B cell (primary cell): ENCODE data around the gene PHF8. TPM values are rescaled to one million over a fixed set of nuclear protein-coding genes. Genes with fewer than 3 reads are reported as not detected.

ENCODE experiments used
- ATAC-seq: fragments of 200-7000 bp; cut with Tn5 transposase; one replicate; pipeline ENCODE4 v1.10.0; 2021; ENCODE audit warnings: low read depth, mild to moderate bottlenecking, moderate number of reproducible peaks, moderate library complexity
- CTCF ChIA-PET: fragments of 350-600 bp; sonication (Branson Sonifier 250); formaldehyde crosslinking; loops from one replicate; lab custom pipeline; 2021; ENCODE audit warnings: antibody characterized with exemption, inconsistent platforms; lab: Charles Lee
- POLR2A ChIA-PET: fragments of 350-600 bp; sonication (Branson Sonifier 250); formaldehyde crosslinking; loops from one replicate; lab custom pipeline; 2021; ENCODE audit warnings: antibody characterized with exemption; lab: Charles Lee
- DNase-seq: peaks from one replicate; pipeline ENCODE4 v3.0.0; 2013
- H2AFZ ChIP-seq: 2 replicates; pipeline ENCODE4 v1.6.1; 2012; ENCODE audit warnings: mild to moderate bottlenecking, low read depth, low read length; ENCODE audit not compliant: insufficient read depth, poor library complexity, severe bottlenecking
- H3K27ac ChIP-seq, 2 donors: 1 replicate in 1 of 2; 2 replicates in 1 of 2; pipeline ENCODE4 v1.5.1; 2012 to 2013; ENCODE audit warnings: low read length in 2 of 2, mild to moderate bottlenecking in 2 of 2, moderate library complexity in 1 of 2
- H3K27me3 ChIP-seq, 4 experiments: fragments of 200-600 bp in 1 of 4; sonication (generic) in 1 of 4; replicated peaks in 1 of 4; 1 replicate in 2 of 4; 2 replicates in 2 of 4; pipeline versions ENCODE4 v1.6.1 to v1.7.0; 2013 to 2016; ENCODE audit warnings: low read length in 3 of 4, mild to moderate bottlenecking in 2 of 4, mixed read lengths in 1 of 4, moderate library complexity in 1 of 4; ENCODE audit not compliant: insufficient read depth in 4 of 4, control insufficient read depth in 3 of 4; ENCODE audit errors: control extremely low read depth in 1 of 4
- H3K36me3 ChIP-seq, 2 experiments: replicated peaks in 1 of 2; 1 replicate in 1 of 2; 2 replicates in 1 of 2; pipeline versions ENCODE4 v1.6.1 to v1.7.1; 2013; ENCODE audit warnings: low read length in 1 of 2; ENCODE audit not compliant: insufficient read depth in 2 of 2, control insufficient read depth in 1 of 2; ENCODE audit errors: control extremely low read depth in 1 of 2, extremely low read depth in 1 of 2
- H3K4me1 ChIP-seq, 2 donors: fragments of 200-600 bp in 1 of 2; sonication (generic) in 1 of 2; 1 replicate in 1 of 2; 2 replicates in 1 of 2; pipeline versions ENCODE4 v1.5.1 to v1.6.1; 2013 to 2017; ENCODE audit warnings: low read length in 2 of 2; ENCODE audit not compliant: control insufficient read depth in 2 of 2, insufficient read depth in 2 of 2
- H3K4me2 ChIP-seq: replicated peaks from 2 replicates; pipeline ENCODE3; 2012; ENCODE audit warnings: mild to moderate bottlenecking, low read depth, low read length; ENCODE audit not compliant: poor library complexity, severe bottlenecking
- H3K4me3 ChIP-seq, 5 experiments: fragments of 200-600 bp in 1 of 5; sonication (generic) in 1 of 5; 1 replicate in 3 of 5; 2 replicates in 2 of 5; pipeline versions ENCODE4 v1.5.1 to v1.7.0; 2011 to 2016; ENCODE audit warnings: low read length in 4 of 5, mild to moderate bottlenecking in 4 of 5, low read depth in 2 of 5, control low read depth in 1 of 5, moderate library complexity in 1 of 5; ENCODE audit not compliant: insufficient read depth in 1 of 5; ENCODE audit errors: control extremely low read depth in 1 of 5, extremely low read depth in 1 of 5
- H3K79me2 ChIP-seq: fragments of 200-600 bp; sonication (generic); one replicate; pipeline ENCODE4 v1.6.0; 2016; ENCODE audit warnings: low read length; ENCODE audit not compliant: control insufficient read depth, insufficient read depth
- H3K9ac ChIP-seq: fragments of 200-600 bp; sonication (generic); 2 replicates; pipeline ENCODE4 v1.6.1; 2017; ENCODE audit warnings: mild to moderate bottlenecking, low read length, moderate library complexity
- H3K9me3 ChIP-seq, 3 donors: one replicate each; pipeline versions ENCODE4 v1.6.1 to v1.7.1; 2013; ENCODE audit warnings: low read length in 2 of 3; ENCODE audit not compliant: control insufficient read depth in 2 of 3, insufficient read depth in 1 of 3; ENCODE audit errors: control extremely low read depth in 1 of 3
- H4K20me1 ChIP-seq: 2 replicates; pipeline ENCODE4 v1.6.0; 2012; ENCODE audit warnings: mild to moderate bottlenecking, low read length; ENCODE audit not compliant: insufficient read depth, control insufficient read depth, poor library complexity, severe bottlenecking
- H3K27ac Mint-ChIP-seq: one replicate; pipeline ENCODE4 v1.8.0; 2021; ENCODE audit warnings: mixed read lengths
- H3K27me3 Mint-ChIP-seq: one replicate; pipeline ENCODE4 v1.8.0; 2021; ENCODE audit warnings: mixed read lengths
- H3K4me1 Mint-ChIP-seq: one replicate; pipeline ENCODE4 v1.8.0; 2021; ENCODE audit warnings: mixed read lengths
- H3K4me3 Mint-ChIP-seq: one replicate; pipeline ENCODE4 v1.8.0; 2021; ENCODE audit warnings: mixed read lengths
- H3K9me3 Mint-ChIP-seq: one replicate; pipeline ENCODE4 v1.8.0; 2022; ENCODE audit warnings: mixed read lengths; ENCODE audit not compliant: insufficient read depth
- EZH2 ChIP-seq: IDR thresholded peaks from 2 replicates; pipeline ENCODE4 v1.6.1; 2012; ENCODE audit warnings: borderline replicate concordance, low read depth, mild to moderate bottlenecking, moderate library complexity, low read length; ENCODE audit not compliant: insufficient read depth, poor library complexity, severe bottlenecking
- WGBS: methylation state at CpG from one replicate; pipeline ENCODE4 v1.1.5; 2013; ENCODE audit warnings: missing lambda C conversion rate; ENCODE audit not compliant: insufficient coverage; 5-methylcytosine and 5-hydroxymethylcytosine counted together
- intact Hi-C: fragments of 100-400 bp; cut with micrococcal nuclease; formaldehyde crosslinking; loops from one replicate; pipeline ENCODE4 v1.10.0; 2022
- polyA plus RNA-seq: library from polyadenylated mRNA; depleted of rRNA; stranded (reverse); fragments of >200 nt; gene quantifications from 2 replicates; pipeline ENCODE4 v1.2.3, GENCODE V29; 2012
- total RNA-seq, 2 donors: library from RNA; stranded (reverse); fragments of 120-200 nt in 1 of 2; gene quantifications; 1 replicate in 1 of 2; 2 replicates in 1 of 2; pipeline versions ENCODE4 v1.2.3 to v1.2.4, GENCODE V29; 2013 to 2022
- TF ChIP-seq, protein P1 (sequence below): fragments of 200-600 bp; IDR thresholded peaks from one replicate; pipeline ENCODE4 v1.8.0; 2022; ENCODE audit warnings: antibody characterized with exemption, mild to moderate bottlenecking

PHF8 gene
- total and polyA plus RNA-seq, 2 donors (not counting 1 experiment from before 2014, with no cell fraction given) = 21.4 to 73.2 TPM

- CTCF ChIA-PET = no interaction called here
- intact Hi-C loops = no loop called here
- no peak for TF ChIP-seq EZH2
- TF ChIP-seq, protein P1, sequence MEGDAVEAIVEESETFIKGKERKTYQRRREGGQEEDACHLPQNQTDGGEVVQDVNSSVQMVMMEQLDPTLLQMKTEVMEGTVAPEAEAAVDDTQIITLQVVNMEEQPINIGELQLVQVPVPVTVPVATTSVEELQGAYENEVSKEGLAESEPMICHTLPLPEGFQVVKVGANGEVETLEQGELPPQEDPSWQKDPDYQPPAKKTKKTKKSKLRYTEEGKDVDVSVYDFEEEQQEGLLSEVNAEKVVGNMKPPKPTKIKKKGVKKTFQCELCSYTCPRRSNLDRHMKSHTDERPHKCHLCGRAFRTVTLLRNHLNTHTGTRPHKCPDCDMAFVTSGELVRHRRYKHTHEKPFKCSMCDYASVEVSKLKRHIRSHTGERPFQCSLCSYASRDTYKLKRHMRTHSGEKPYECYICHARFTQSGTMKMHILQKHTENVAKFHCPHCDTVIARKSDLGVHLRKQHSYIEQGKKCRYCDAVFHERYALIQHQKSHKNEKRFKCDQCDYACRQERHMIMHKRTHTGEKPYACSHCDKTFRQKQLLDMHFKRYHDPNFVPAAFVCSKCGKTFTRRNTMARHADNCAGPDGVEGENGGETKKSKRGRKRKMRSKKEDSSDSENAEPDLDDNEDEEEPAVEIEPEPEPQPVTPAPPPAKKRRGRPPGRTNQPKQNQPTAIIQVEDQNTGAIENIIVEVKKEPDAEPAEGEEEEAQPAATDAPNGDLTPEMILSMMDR = no peak
Observed at GRCh38 chrX:53974529-53974928, 69.7 kb downstream of the PHF8 start.

DNA sequence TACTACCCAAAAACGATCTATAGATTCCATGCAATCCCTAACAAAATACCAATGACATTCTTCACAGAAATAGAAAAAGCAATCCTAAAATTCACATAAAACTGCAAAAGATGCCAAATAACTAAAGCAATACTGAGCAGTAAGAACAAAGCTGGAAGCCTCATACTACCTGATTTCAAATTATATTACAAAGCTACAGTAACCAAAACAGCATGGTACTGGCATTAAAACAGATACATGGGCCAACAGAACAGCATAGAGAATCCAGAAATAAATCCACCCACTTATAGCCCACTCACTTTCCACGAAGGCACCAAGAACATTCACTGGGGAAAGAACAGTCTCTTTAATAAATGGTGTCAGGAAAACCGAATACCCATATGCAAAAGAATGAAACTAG lies 74.7 kb downstream of the PHF8 start:
- Histone ChIP-seq H3K9ac (no peak overlapping the region), H3K4me2 (no peak overlapping the region), H3K4me3 (no peak overlapping the region), H4K20me1 (no peaks in the 10 kb centered on the region), H3K27ac (no peak overlapping the region), H3K4me1 (no peaks in the 10 kb centered on the region), H2AFZ (no peak overlapping the region), H3K27me3 (no peaks in the 10 kb centered on the region), H3K9me3 (no peaks in the 10 kb centered on the region), H3K36me3 (no peaks in the 10 kb centered on the region), H3K79me2 (no peaks in the 10 kb centered on the region)
- Mint-ChIP-seq H3K4me1 (peaks cover 6% of the 10 kb centered on the region), H3K4me3 (no peak overlapping the region), H3K9me3 (no peaks in the 10 kb centered on the region), H3K27me3 (no peaks in the 10 kb centered on the region), H3K27ac (no peak overlapping the region)
- ChIA-PET POLR2A (no interaction called here), CTCF (no interaction called here)
- ATAC-seq = no peak
- intact Hi-C loops = no loop called here
- TF ChIP-seq, protein P1 = no peak
- TF ChIP-seq EZH2 = no peak
- no peak for DNase-seq
- WGBS = no CpG with 5 or more reads among the region's 3 CpGs

More at GRCh38 chrX:53974529-53974928, 69.7 kb downstream of the PHF8 start:
- Histone ChIP-seq H4K20me1 (no peaks in the 10 kb centered on the region), H3K4me3 (no peak overlapping the region), H3K9me3 (peaks cover 0 to 2% (median 0%) of the 10 kb centered on the region in 3 donors), H3K4me1 (no peaks in the 10 kb centered on the region), H3K27me3 (no peaks in the 10 kb centered on the region), H2AFZ (no peak overlapping the region), H3K36me3 (peaks cover 0 to 2% of the 10 kb centered on the region in 2 experiments), H3K79me2 (no peaks in the 10 kb centered on the region), H3K27ac (no peak overlapping the region), H3K4me2 (no peak overlapping the region), H3K9ac (no peak overlapping the region)
- no peak overlapping the region for H3K27ac Mint-ChIP-seq
- POLR2A ChIA-PET = no interaction called here
- DNase-seq (no peak), ATAC-seq (no peak)
- no CpG with 5 or more reads among the region's 6 CpGs for WGBS
- no peak overlapping the region for H3K4me3 Mint-ChIP-seq
- no peaks in the 10 kb centered on the region for H3K9me3 Mint-ChIP-seq
- H3K27me3 Mint-ChIP-seq = no peaks in the 10 kb centered on the region
- H3K4me1 Mint-ChIP-seq = peaks cover 6% of the 10 kb centered on the region
